Neural cell (in vitro differentiated cells): Measurements from ENCODE around the gene ALG3.

Experiments
- CTCF ChIP-seq: fragments of 450-650 bp; IDR thresholded peaks from 2 replicates; pipeline ENCODE4 v1.5.1; 2014; ENCODE audit warnings: antibody characterized with exemption, mild to moderate bottlenecking, moderate library complexity; ENCODE audit not compliant: poor library complexity, severe bottlenecking
- RAD21 ChIP-seq: fragments of 450-650 bp; conservative IDR thresholded peaks from 2 replicates; pipeline ENCODE4 v1.6.1; 2014; ENCODE audit warnings: antibody characterized with exemption, mild to moderate bottlenecking, moderate library complexity
- REST ChIP-seq: IDR thresholded peaks from 2 replicates; pipeline ENCODE4 v1.6.1; 2012; ENCODE audit warnings: borderline replicate concordance
- SMC3 ChIP-seq: fragments of 450-650 bp; conservative IDR thresholded peaks from 2 replicates; pipeline ENCODE4 v1.6.1; 2014; ENCODE audit warnings: antibody characterized with exemption, mild to moderate bottlenecking, moderate library complexity; ENCODE audit not compliant: poor library complexity

- TF ChIP-seq CTCF: no peak
- TF ChIP-seq SMC3: no peak
- no peak for TF ChIP-seq REST
- no peak for TF ChIP-seq RAD21
Measured at GRCh38 chr3:184237807-184238206, 11.0 kb downstream of the ALG3 start.
